ENCODE measurements around the gene ZNF232.

DNA sequence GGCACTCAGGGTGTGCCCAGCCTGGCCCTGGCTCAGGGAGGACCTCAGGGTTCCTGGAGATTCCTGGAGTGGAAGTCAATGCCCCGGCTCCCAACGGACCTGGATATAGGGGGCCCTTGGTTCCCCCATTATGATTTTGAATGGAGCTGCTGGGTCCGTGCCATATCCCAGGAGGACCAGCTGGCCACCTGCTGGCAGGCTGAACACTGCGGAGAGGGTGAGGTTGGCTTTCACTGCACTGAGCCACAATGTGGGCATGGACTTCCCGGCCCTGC, 27.7 kb upstream of the ZNF232 start:
- TF ChIP-seq CTCF (IDR thresholded peaks at IDR 0.05) (no peak), POLR2A (IDR thresholded peaks at IDR 0.05) (no peak)
